ENCODE data around the gene FAM81A. TPM values are rescaled to one million over a fixed set of nuclear protein-coding genes. Genes with fewer than 3 reads are reported as not detected.

FAM81A gene
- total RNA-seq, 4 donors from 2014 or later: 0.53 to 2.0 (median 0.83) TPM; not detected in 1

- H3K4me1 ChIP-seq: peaks cover 0 to 16% (median 4%) of the 10 kb centered on the region in 4 donors
- H3K27ac ChIP-seq: peak overlapping the region in 3 of 4 donors; percentile 54 to 86 (median 75)
- H3K36me3 ChIP-seq: no peaks in the 10 kb centered on the region
- H3K27me3 ChIP-seq: no peaks in the 10 kb centered on the region
- TF ChIP-seq, protein P1, sequence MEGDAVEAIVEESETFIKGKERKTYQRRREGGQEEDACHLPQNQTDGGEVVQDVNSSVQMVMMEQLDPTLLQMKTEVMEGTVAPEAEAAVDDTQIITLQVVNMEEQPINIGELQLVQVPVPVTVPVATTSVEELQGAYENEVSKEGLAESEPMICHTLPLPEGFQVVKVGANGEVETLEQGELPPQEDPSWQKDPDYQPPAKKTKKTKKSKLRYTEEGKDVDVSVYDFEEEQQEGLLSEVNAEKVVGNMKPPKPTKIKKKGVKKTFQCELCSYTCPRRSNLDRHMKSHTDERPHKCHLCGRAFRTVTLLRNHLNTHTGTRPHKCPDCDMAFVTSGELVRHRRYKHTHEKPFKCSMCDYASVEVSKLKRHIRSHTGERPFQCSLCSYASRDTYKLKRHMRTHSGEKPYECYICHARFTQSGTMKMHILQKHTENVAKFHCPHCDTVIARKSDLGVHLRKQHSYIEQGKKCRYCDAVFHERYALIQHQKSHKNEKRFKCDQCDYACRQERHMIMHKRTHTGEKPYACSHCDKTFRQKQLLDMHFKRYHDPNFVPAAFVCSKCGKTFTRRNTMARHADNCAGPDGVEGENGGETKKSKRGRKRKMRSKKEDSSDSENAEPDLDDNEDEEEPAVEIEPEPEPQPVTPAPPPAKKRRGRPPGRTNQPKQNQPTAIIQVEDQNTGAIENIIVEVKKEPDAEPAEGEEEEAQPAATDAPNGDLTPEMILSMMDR (IDR thresholded peaks at IDR 0.05): no peak
- no peak for TF ChIP-seq POLR2A (IDR thresholded peaks at IDR 0.05)
- H3K4me3 ChIP-seq: no peak overlapping the region
- no peak for DNase-seq
- H3K9me3 ChIP-seq: peaks cover 0 to 6% (median 0%) of the 10 kb centered on the region in 4 donors
Measured at GRCh38 chr15:59569477-59569876, 131.5 kb downstream of the FAM81A start.

GRCh38 chr15:59570315-59570714 is 132.3 kb downstream of the FAM81A start:
- no peak for TF ChIP-seq POLR2A (IDR thresholded peaks at IDR 0.05)
- TF ChIP-seq, protein P1 (IDR thresholded peaks at IDR 0.05): no peak
- no peaks in the 10 kb centered on the region for H3K27me3 ChIP-seq
- H3K36me3 ChIP-seq: no peaks in the 10 kb centered on the region
- peak overlapping the region in 3 of 4 donors; percentile 54 to 86 (median 75) for H3K27ac ChIP-seq
- peaks cover 0 to 16% (median 4%) of the 10 kb centered on the region in 4 donors for H3K4me1 ChIP-seq
- H3K9me3 ChIP-seq: peaks cover 0 to under 1% (median 0%) of the 10 kb centered on the region in 4 donors
- DNase-seq: peak in 1 of 3 donors; percentile 75
- H3K4me3 ChIP-seq: no peak overlapping the region

DNA sequence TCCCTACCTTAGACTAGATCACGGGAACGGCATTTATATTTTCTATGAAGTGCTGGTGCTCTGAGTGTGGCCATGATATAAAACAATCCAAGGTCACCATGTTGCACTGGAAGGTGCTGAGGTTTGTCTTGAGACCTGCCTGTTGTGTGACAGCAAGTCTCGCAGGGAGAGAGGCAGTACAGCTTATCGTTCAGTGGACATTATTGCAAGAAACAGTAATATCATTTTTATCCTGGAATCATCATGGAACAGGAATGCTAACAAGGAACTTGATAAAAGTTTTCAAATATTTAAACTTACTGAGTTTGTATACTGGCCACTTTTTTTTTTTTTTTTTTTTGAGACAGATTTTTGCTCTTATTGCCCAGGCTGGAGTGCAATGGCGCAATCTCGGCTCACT is 133.6 kb downstream of the FAM81A start:
- DNase-seq: no peak
- Histone ChIP-seq H3K9me3 (no peaks in the 10 kb centered on the region), H3K27me3 (no peaks in the 10 kb centered on the region), H3K4me3 (no peak overlapping the region), H3K27ac (no peak overlapping the region), H3K36me3 (no peaks in the 10 kb centered on the region), H3K4me1 (peaks cover 0 to 16% (median 4%) of the 10 kb centered on the region in 4 donors)
- no peak for TF ChIP-seq POLR2A (IDR thresholded peaks at IDR 0.05)
- TF ChIP-seq, protein P1 (IDR thresholded peaks at IDR 0.05): no peak

Small RNA genes within 50 kb of the gene (small RNA-seq; reads per million reads assigned to genes)
- 0 reads per million in 2 donors for gene RF00019

Other genes with a start within 250 kb of the FAM81A start
- not detected for gene LDHAL6B, start 231.3 kb upstream of the FAM81A start, total RNA-seq
- gene MYO1E, start 65.3 kb upstream of the FAM81A start, total RNA-seq: 100 to 1,000 TPM; 245 to 380 (median 268) TPM
- gene GCNT3, start 173.6 kb downstream of the FAM81A start, total RNA-seq: 100 to 1,000 TPM in 1 of 4 donors, 10 to 100 TPM in 3; 30.5 to 112 (median 77.6) TPM
- 10 to 100 TPM; 18.8 to 75.1 (median 22.9) TPM for gene GTF2A2, start 219.3 kb downstream of the FAM81A start, total RNA-seq